Liver (tissue), 9 donors: ENCODE results near the gene TUBB1. TPM values are rescaled to one million over a fixed set of nuclear protein-coding genes. Genes with fewer than 3 reads are reported as not detected.

ENCODE experiments used
- DNase-seq: peaks from one replicate; pipeline ENCODE4 v3.0.0-alpha.2; 2017; ENCODE audit warnings: low spot score
- H3K27ac ChIP-seq, 2 donors: one replicate each; pipeline ENCODE4 v1.7.0; 2013; ENCODE audit warnings: inconsistent platforms in 2 of 2, low read length in 2 of 2, control low read depth in 1 of 2, low read depth in 1 of 2, mild to moderate bottlenecking in 1 of 2
- H3K27me3 ChIP-seq, 4 donors: one replicate each; pipeline versions ENCODE4 v1.6.1 to v1.7.0; 2013; ENCODE audit warnings: low read length in 3 of 4, inconsistent platforms in 1 of 4, mild to moderate bottlenecking in 1 of 4, moderate library complexity in 1 of 4; ENCODE audit not compliant: control insufficient read depth in 4 of 4, insufficient read depth in 4 of 4
- H3K36me3 ChIP-seq, 4 donors: one replicate each; pipeline versions ENCODE4 v1.6.1 to v1.7.0; 2013; ENCODE audit warnings: low read length in 3 of 4, mild to moderate bottlenecking in 3 of 4, low read depth in 1 of 4, moderate library complexity in 1 of 4; ENCODE audit not compliant: control insufficient read depth in 4 of 4, insufficient read depth in 3 of 4
- H3K4me1 ChIP-seq, 4 donors: one replicate each; pipeline versions ENCODE4 v1.6.1 to v1.7.0; 2013; ENCODE audit warnings: low read length in 3 of 4, mild to moderate bottlenecking in 3 of 4, moderate library complexity in 1 of 4; ENCODE audit not compliant: control insufficient read depth in 4 of 4, insufficient read depth in 4 of 4
- H3K4me3 ChIP-seq, 3 donors: one replicate each; pipeline versions ENCODE4 v1.6.1 to v1.7.0; 2013; ENCODE audit warnings: low read length in 3 of 3, control low read depth in 1 of 3, low read depth in 1 of 3, mild to moderate bottlenecking in 1 of 3
- H3K9ac ChIP-seq, 2 donors: one replicate each; pipeline ENCODE4 v1.7.0; 2013; ENCODE audit warnings: low read length in 2 of 2, mild to moderate bottlenecking in 2 of 2, moderate library complexity in 2 of 2, control low read depth in 1 of 2, low read depth in 1 of 2
- H3K9me3 ChIP-seq, 4 donors: one replicate each; pipeline versions ENCODE4 v1.6.1 to v1.7.0; 2013; ENCODE audit warnings: low read length in 3 of 4; ENCODE audit not compliant: control insufficient read depth in 4 of 4
- ATF3 ChIP-seq: IDR thresholded peaks from 2 replicates; pipeline ENCODE4 v1.6.1; 2016; ENCODE audit warnings: antibody characterized with exemption
- CTCF ChIP-seq: fragments of 150-350 bp; IDR thresholded peaks from 2 replicates; pipeline ENCODE4 v1.5.1; 2017; ENCODE audit warnings: improper control_type of control experiment, low read depth, low read length; ENCODE audit not compliant: missing input control
- EGR1 ChIP-seq, 2 donors: IDR thresholded peaks; 2 replicates each; pipeline ENCODE4 v1.6.1; 2016 to 2018; ENCODE audit warnings: antibody characterized with exemption in 2 of 2, low read depth in 2 of 2
- FOXA1 ChIP-seq: IDR thresholded peaks from 2 replicates; pipeline ENCODE4 v1.6.1; 2016; ENCODE audit warnings: antibody characterized with exemption
- FOXA2 ChIP-seq: IDR thresholded peaks from 2 replicates; pipeline ENCODE4 v1.6.1; 2016; ENCODE audit warnings: antibody characterized with exemption
- GABPA ChIP-seq, 2 donors: IDR thresholded peaks in 1 of 2; conservative IDR thresholded peaks in 1 of 2; 2 replicates each; pipeline ENCODE4 v1.6.1; 2016; ENCODE audit warnings: antibody characterized with exemption in 2 of 2, mild to moderate bottlenecking in 1 of 2, moderate library complexity in 1 of 2
- HNF4A ChIP-seq, 2 donors: conservative IDR thresholded peaks; 2 replicates each; pipeline ENCODE4 v1.6.1; 2016; ENCODE audit warnings: antibody characterized with exemption in 2 of 2, mild to moderate bottlenecking in 2 of 2
- HNF4G ChIP-seq: IDR thresholded peaks from 2 replicates; pipeline ENCODE4 v1.6.1; 2016; ENCODE audit warnings: antibody characterized with exemption
- JUND ChIP-seq, 2 donors: IDR thresholded peaks; 2 replicates each; pipeline ENCODE4 v1.6.1; 2016; ENCODE audit warnings: antibody characterized with exemption in 2 of 2
- MAX ChIP-seq: IDR thresholded peaks from 2 replicates; pipeline ENCODE4 v1.6.1; 2016; ENCODE audit warnings: antibody characterized with exemption
- NR2F2 ChIP-seq: IDR thresholded peaks from 2 replicates; pipeline ENCODE4 v1.6.1; 2016; ENCODE audit warnings: antibody characterized with exemption
- RAD21 ChIP-seq, 2 donors: IDR thresholded peaks; 2 replicates each; pipeline ENCODE4 v1.6.1; 2016; ENCODE audit warnings: antibody characterized with exemption in 2 of 2, mild to moderate bottlenecking in 2 of 2
- REST ChIP-seq: IDR thresholded peaks from 2 replicates; pipeline ENCODE4 v1.6.1; 2016; ENCODE audit warnings: antibody characterized with exemption, mild to moderate bottlenecking
- RXRA ChIP-seq, 2 donors: IDR thresholded peaks; 2 replicates each; pipeline ENCODE4 v1.6.1; 2017 to 2018; ENCODE audit warnings: antibody characterized with exemption in 2 of 2, mild to moderate bottlenecking in 1 of 2
- SP1 ChIP-seq: IDR thresholded peaks from 2 replicates; pipeline ENCODE4 v1.6.1; 2018; ENCODE audit warnings: antibody characterized with exemption, mild to moderate bottlenecking
- TAF1 ChIP-seq: conservative IDR thresholded peaks from 2 replicates; pipeline ENCODE4 v1.6.1; 2016; ENCODE audit warnings: antibody characterized with exemption, mild to moderate bottlenecking
- YY1 ChIP-seq: IDR thresholded peaks from 2 replicates; pipeline ENCODE4 v1.6.1; 2016; ENCODE audit warnings: antibody characterized with exemption, mild to moderate bottlenecking
- ZBTB33 ChIP-seq: IDR thresholded peaks from 2 replicates; pipeline ENCODE4 v1.6.1; 2016; ENCODE audit warnings: antibody characterized with exemption
- WGBS: extraction: QIAGEN DNeasy Blood & Tissue Kit; methylation state at CpG from one replicate; pipeline ENCODE4 v1.1.7; 2013; 5-methylcytosine and 5-hydroxymethylcytosine counted together
- polyA plus RNA-seq, 2 donors: library from polyadenylated mRNA; stranded (reverse) in 1 of 2; unstranded in 1 of 2; fragments of 200-250 nt in 1 of 2; fragments of >200 nt in 1 of 2; fragmentation: Nextera tagmentation in 1 of 2; extraction: Ambion mirVana in 1 of 2; gene quantifications; one replicate each; pipeline versions ENCODE4 v1.2.1 to v1.2.3, GENCODE V29; 2013 to 2015
- total RNA-seq, 2 donors: library from RNA; depleted of rRNA; stranded (reverse); fragments of >200 nt; gene quantifications; one replicate each; pipeline ENCODE4 v1.2.3, GENCODE V29; 2014
- donor health status: healthy.
- donor health status: healthy.
- donor health status: healthy.
- donor health status: healthy.
- donor health status: healthy.

TUBB1 gene
- total and polyA plus RNA-seq, 4 donors: 0.17 to 59.5 (median 0.24) TPM

GRCh38 chr20:59013959-59014608 lies 5.1 kb upstream of the TUBB1 start:
- Histone ChIP-seq H3K9ac (no peak overlapping the region), H3K4me1 (no peaks in the 10 kb centered on the region), H3K9me3 (no peaks in the 10 kb centered on the region), H3K4me3 (no peak overlapping the region), H3K36me3 (no peaks in the 10 kb centered on the region), H3K27me3 (no peaks in the 10 kb centered on the region), H3K27ac (no peak overlapping the region)
- TF ChIP-seq YY1 (no peak), HNF4G (no peak), RAD21 (IDR thresholded peaks at IDR 0.05) (no peak), EGR1 (IDR thresholded peaks at IDR 0.05; ENCODE audit: low read depth in 2 of 2) (no peak), HNF4A (conservative IDR thresholded peaks at IDR 0.05) (no peak), FOXA2 (no peak), GABPA (IDR thresholded peaks at IDR 0.05 in 1 of 2, conservative IDR thresholded peaks at IDR 0.05 in 1 of 2) (no peak), TAF1 (no peak), FOXA1 (no peak), MAX (no peak)
- 77% methylated on average over 13 of the region's 13 CpGs for WGBS
- no peak for DNase-seq

- Histone ChIP-seq H3K36me3 (no peaks in the 10 kb centered on the region), H3K27me3 (no peaks in the 10 kb centered on the region), H3K9me3 (no peaks in the 10 kb centered on the region), H3K4me3 (no peak overlapping the region), H3K27ac (no peak overlapping the region), H3K9ac (no peak overlapping the region), H3K4me1 (no peaks in the 10 kb centered on the region)
- WGBS: 85% methylated on average over 17 of the region's 17 CpGs
- TF ChIP-seq CTCF: no peak
- no peak for TF ChIP-seq MAX
- TF ChIP-seq EGR1 (IDR thresholded peaks at IDR 0.05; ENCODE audit: low read depth in 2 of 2): no peak
- TF ChIP-seq HNF4G: no peak
- TF ChIP-seq RXRA (IDR thresholded peaks at IDR 0.05): no peak
- no peak for TF ChIP-seq YY1
- no peak for TF ChIP-seq GABPA (IDR thresholded peaks at IDR 0.05 in 1 of 2, conservative IDR thresholded peaks at IDR 0.05 in 1 of 2)
- no peak for TF ChIP-seq NR2F2
- TF ChIP-seq ZBTB33: no peak
- no peak for TF ChIP-seq FOXA1
- no peak for TF ChIP-seq RAD21 (IDR thresholded peaks at IDR 0.05)
- TF ChIP-seq HNF4A (conservative IDR thresholded peaks at IDR 0.05): no peak
- TF ChIP-seq JUND (IDR thresholded peaks at IDR 0.05): no peak
- TF ChIP-seq TAF1: no peak
- no peak for TF ChIP-seq REST
- TF ChIP-seq ATF3: no peak
- no peak for TF ChIP-seq SP1
- no peak for TF ChIP-seq FOXA2
- no peak for DNase-seq
These were observed 4.4 kb upstream of the TUBB1 start for GRCh38 chr20:59014680-59015389.
